Cerebellar cortex (tissue), 1 donor: ENCODE results near the gene LIPE.

Experiments
- DNase-seq: peaks from one replicate; pipeline ENCODE4 v3.0.0-alpha.2; 2015; ENCODE audit warnings: low spot score

The LIPE gene

GRCh38 chr19:42353341-42354015 is 73.7 kb downstream of the LIPE start:
- DNase-seq: no peak

GRCh38 chr19:42352301-42353259 is 74.6 kb downstream of the LIPE start:
- peak; percentile 44 for DNase-seq
